AG09319 (cell line): ENCODE data around the gene PCNX2.
A peak's percentile ranks its signal among the peaks of the same experiment; 100 is the strongest.

ENCODE experiments used
- DNase-seq: peaks from one replicate; pipeline ENCODE4 v3.0.0-alpha.2; 2010; ENCODE audit warnings: low read depth; ENCODE audit errors: extremely low read depth
- CTCF ChIP-seq: IDR thresholded peaks from 2 replicates; pipeline ENCODE4 v1.5.1; 2011; ENCODE audit warnings: low read depth, mild to moderate bottlenecking, inconsistent platforms, low read length, moderate library complexity

The PCNX2 gene

GRCh38 chr1:233031521-233031920 lies 264.0 kb downstream of the PCNX2 start:
- no peak for DNase-seq
- TF ChIP-seq CTCF = no peak

- no peak for TF ChIP-seq CTCF
- no peak for DNase-seq
These were observed 268.5 kb downstream of the PCNX2 start for GRCh38 chr1:233027046-233027445.

- TF ChIP-seq CTCF = no peak
- DNase-seq = no peak
These were observed 270.0 kb downstream of the PCNX2 start for GRCh38 chr1:233025567-233025966.

GRCh38 chr1:233025157-233025556 lies 270.4 kb downstream of the PCNX2 start:
- DNase-seq = no peak
- TF ChIP-seq CTCF = peak; percentile 44

- no peak for TF ChIP-seq CTCF
- DNase-seq = no peak
These were observed 271.3 kb downstream of the PCNX2 start for GRCh38 chr1:233024199-233024598.

GRCh38 chr1:233022246-233022645 lies 273.3 kb downstream of the PCNX2 start:
- no peak for DNase-seq
- no peak for TF ChIP-seq CTCF

- TF ChIP-seq CTCF = no peak
- no peak for DNase-seq
These were observed 275.1 kb downstream of the PCNX2 start for GRCh38 chr1:233020426-233020825.
